ENCODE results near the gene IGFLR1.

Gene IGFLR1

DNA sequence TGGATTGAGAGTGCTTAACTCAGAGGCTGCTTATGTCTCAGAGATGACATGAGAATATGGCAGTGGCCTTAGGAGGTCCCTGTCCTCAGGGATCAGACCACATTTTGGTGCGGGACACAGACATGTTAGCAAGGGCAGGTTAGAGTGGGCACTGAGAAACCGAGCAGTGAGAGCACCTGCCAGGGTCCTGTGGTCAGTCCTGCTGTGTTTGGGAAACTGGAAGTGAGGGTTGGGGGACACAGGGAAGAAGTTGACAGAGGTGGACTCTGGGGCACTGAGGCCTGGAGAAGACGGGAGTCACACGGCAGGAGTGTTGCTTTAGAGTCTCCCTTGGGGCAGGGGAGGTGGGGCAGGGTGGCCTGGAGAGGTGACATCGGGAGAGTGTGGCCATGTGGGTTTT is 7.4 kb downstream of the IGFLR1 start:
- Histone ChIP-seq H3K4me3 (ENCODE audit: low read depth, low read length) (no peak overlapping the region), H3K36me3 (ENCODE audit: control insufficient read depth, insufficient read depth, low read length) (peaks cover 90% of the 10 kb centered on the region), H3K9ac (ENCODE audit: low read depth, low read length) (no peak overlapping the region), H3K27ac (ENCODE audit: low read depth, low read length) (no peak overlapping the region), H3K4me1 (ENCODE audit: control insufficient read depth, insufficient read depth, low read length) (no peaks in the 10 kb centered on the region), H3K9me3 (ENCODE audit: control insufficient read depth, insufficient read depth, low read length) (no peaks in the 10 kb centered on the region), H3K27me3 (ENCODE audit: control insufficient read depth, insufficient read depth, low read length) (no peaks in the 10 kb centered on the region)

DNA sequence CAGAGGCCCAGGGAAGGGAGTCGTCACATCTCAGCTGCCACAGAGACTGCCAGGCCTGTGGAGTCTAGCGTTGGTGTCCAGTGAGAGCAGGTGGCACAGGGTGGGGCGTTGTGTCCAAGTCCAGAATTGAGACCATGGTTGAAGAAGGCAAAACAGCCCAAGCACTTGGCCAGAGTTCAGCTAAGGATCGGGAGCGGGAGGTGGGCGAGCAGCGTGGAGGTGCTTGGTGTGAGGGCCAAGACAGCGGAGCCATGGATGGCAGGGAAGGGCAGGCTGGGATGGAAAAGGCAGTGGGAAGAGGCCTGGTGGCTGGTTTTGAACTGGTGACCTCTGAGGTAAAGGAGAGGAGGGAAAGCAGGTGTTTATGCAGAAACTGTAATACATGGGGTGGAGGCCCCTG is 8.0 kb downstream of the IGFLR1 start:
- Histone ChIP-seq H3K9ac (ENCODE audit: low read depth, low read length) (no peak overlapping the region), H3K4me1 (ENCODE audit: control insufficient read depth, insufficient read depth, low read length) (no peaks in the 10 kb centered on the region), H3K4me3 (ENCODE audit: low read depth, low read length) (no peak overlapping the region), H3K27ac (ENCODE audit: low read depth, low read length) (no peak overlapping the region), H3K27me3 (ENCODE audit: control insufficient read depth, insufficient read depth, low read length) (no peaks in the 10 kb centered on the region), H3K9me3 (ENCODE audit: control insufficient read depth, insufficient read depth, low read length) (no peaks in the 10 kb centered on the region), H3K36me3 (ENCODE audit: control insufficient read depth, insufficient read depth, low read length) (peaks cover 96% of the 10 kb centered on the region)

DNA sequence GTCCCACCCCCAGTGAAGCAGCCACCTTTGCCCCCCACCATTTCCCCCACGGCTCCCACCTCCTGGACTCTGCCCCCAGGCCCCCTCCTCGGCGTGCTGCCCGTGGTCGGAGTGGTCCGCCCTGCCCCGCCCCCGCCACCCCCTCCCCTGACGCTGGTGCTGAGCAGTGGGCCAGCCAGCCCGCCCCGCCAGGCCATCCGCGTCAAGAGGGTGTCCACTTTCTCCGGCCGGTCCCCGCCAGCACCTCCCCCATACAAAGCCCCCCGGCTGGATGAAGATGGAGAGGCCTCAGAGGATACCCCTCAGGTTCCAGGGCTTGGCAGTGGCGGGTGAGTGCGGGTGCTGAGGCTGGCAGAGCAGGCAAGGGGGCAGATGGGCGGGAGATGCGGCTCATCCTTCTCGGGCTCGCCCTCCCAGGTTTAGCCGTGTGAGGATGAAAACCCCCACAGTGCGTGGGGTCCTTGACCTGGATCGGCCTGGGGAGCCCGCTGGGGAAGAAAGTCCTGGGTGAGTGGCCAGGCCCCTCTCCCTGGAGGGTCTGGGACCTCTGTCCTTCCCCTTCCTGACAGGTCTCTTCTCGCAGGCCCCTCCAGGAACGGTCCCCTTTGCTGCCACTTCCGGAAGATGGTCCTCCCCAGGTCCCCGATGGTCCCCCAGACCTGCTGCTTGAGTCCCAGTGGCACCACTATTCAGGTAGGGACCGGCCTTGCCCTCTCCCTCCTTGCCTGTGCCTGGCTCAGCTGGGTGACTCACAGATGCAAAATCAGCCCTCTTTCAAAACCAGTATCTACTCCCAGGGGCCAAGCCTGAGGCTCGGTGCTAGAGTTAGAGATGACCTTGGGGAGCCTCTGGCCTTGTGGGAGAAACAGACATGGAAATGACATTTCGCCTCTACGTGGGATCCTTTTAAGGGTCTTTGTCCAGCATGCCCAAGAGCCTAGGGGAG is 8.8 kb downstream of the IGFLR1 start:
- no peak overlapping the region for H3K27ac ChIP-seq (ENCODE audit: low read depth, low read length)
- peaks cover 96% of the 10 kb centered on the region for H3K36me3 ChIP-seq (ENCODE audit: control insufficient read depth, insufficient read depth, low read length)
- H3K9me3 ChIP-seq (ENCODE audit: control insufficient read depth, insufficient read depth, low read length) = no peaks in the 10 kb centered on the region
- H3K4me1 ChIP-seq (ENCODE audit: control insufficient read depth, insufficient read depth, low read length) = no peaks in the 10 kb centered on the region
- no peak overlapping the region for H3K4me3 ChIP-seq (ENCODE audit: low read depth, low read length)
- H3K27me3 ChIP-seq (ENCODE audit: control insufficient read depth, insufficient read depth, low read length) = no peaks in the 10 kb centered on the region
- no peak overlapping the region for H3K9ac ChIP-seq (ENCODE audit: low read depth, low read length)

DNA sequence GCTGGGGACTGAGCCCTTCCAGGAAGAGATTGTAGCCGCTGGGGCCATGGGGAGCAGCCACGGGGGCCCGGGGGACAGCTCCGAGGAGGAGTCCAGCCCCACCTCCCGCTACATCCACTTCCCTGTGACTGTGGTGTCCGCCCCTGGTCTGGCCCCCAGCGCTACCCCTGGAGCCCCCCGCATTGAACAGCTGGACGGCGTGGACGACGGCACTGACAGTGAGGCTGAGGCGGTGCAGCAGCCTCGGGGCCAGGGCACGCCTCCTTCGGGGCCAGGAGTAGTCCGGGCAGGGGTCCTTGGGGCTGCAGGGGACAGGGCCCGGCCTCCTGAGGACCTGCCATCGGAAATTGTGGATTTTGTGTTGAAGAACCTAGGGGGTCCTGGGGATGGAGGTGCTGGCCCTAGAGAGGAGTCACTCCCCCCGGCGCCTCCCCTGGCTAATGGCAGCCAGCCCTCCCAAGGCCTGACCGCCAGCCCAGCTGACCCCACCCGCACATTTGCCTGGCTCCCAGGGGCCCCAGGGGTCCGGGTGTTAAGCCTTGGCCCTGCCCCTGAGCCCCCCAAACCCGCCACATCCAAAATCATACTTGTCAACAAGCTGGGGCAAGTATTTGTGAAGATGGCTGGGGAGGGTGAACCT is 9.6 kb downstream of the IGFLR1 start:
- Histone ChIP-seq H3K36me3 (ENCODE audit: control insufficient read depth, insufficient read depth, low read length) (peaks cover 96% of the 10 kb centered on the region), H3K4me1 (ENCODE audit: control insufficient read depth, insufficient read depth, low read length) (no peaks in the 10 kb centered on the region), H3K9ac (ENCODE audit: low read depth, low read length) (no peak overlapping the region), H3K27me3 (ENCODE audit: control insufficient read depth, insufficient read depth, low read length) (no peaks in the 10 kb centered on the region), H3K4me3 (ENCODE audit: low read depth, low read length) (no peak overlapping the region), H3K27ac (ENCODE audit: low read depth, low read length) (no peak overlapping the region), H3K9me3 (ENCODE audit: control insufficient read depth, insufficient read depth, low read length) (no peaks in the 10 kb centered on the region)

DNA sequence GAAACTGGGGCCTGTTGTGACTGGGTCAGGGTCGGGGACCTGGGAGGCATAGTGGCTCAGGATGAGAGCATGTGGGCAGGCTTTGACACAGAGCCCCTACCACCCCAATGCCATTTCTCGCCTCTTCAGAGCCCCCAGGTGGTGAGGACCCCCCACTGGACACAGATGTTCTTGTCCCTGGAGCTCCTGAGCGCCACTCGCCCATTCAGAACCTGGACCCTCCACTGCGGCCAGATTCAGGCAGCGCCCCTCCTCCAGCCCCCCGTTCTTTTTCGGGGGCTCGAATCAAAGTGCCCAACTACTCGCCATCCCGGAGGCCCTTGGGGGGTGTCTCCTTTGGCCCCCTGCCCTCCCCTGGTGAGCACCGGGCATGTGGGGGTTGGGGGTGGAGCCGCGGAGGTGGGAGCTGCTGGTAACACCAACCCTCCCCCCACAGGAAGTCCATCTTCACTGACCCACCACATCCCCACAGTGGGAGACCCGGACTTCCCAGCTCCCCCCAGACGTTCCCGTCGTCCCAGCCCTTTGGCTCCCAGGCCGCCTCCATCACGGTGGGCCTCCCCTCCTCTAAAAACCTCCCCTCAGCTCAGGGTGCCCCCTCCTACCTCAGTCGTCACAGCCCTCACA is 10.4 kb downstream of the IGFLR1 start:
- Histone ChIP-seq H3K4me3 (ENCODE audit: low read depth, low read length) (no peak overlapping the region), H3K36me3 (ENCODE audit: control insufficient read depth, insufficient read depth, low read length) (peaks cover 96% of the 10 kb centered on the region), H3K9me3 (ENCODE audit: control insufficient read depth, insufficient read depth, low read length) (no peaks in the 10 kb centered on the region), H3K27me3 (ENCODE audit: control insufficient read depth, insufficient read depth, low read length) (no peaks in the 10 kb centered on the region), H3K4me1 (ENCODE audit: control insufficient read depth, insufficient read depth, low read length) (no peaks in the 10 kb centered on the region), H3K9ac (ENCODE audit: low read depth, low read length) (no peak overlapping the region), H3K27ac (ENCODE audit: low read depth, low read length) (no peak overlapping the region)

DNA sequence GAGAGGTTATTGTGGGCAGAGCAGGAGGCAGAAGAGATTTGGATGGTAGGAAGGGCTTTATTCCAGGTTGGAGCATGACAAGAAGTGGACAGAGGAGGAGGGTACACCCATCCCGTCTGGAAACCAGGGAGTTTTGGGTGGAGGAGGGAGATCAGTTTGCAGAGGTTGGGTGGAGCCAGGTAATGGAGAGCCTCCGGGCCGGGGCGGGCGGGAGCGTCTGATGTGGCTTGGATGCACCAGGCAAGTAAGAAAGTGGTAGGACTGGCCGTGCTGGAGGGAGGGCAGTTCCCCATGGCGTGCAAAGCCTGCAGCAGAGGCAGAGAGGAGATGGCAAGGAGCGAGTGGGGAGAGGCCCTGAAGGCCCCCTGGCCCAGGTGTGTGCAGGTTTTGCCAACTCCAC is 10.9 kb downstream of the IGFLR1 start:
- H3K27ac ChIP-seq (ENCODE audit: low read depth, low read length) = no peak overlapping the region
- no peaks in the 10 kb centered on the region for H3K4me1 ChIP-seq (ENCODE audit: control insufficient read depth, insufficient read depth, low read length)
- H3K27me3 ChIP-seq (ENCODE audit: control insufficient read depth, insufficient read depth, low read length) = no peaks in the 10 kb centered on the region
- H3K4me3 ChIP-seq (ENCODE audit: low read depth, low read length) = no peak overlapping the region
- H3K36me3 ChIP-seq (ENCODE audit: control insufficient read depth, insufficient read depth, low read length) = peaks cover 94% of the 10 kb centered on the region
- H3K9ac ChIP-seq (ENCODE audit: low read depth, low read length) = no peak overlapping the region
- H3K9me3 ChIP-seq (ENCODE audit: control insufficient read depth, insufficient read depth, low read length) = no peaks in the 10 kb centered on the region

DNA sequence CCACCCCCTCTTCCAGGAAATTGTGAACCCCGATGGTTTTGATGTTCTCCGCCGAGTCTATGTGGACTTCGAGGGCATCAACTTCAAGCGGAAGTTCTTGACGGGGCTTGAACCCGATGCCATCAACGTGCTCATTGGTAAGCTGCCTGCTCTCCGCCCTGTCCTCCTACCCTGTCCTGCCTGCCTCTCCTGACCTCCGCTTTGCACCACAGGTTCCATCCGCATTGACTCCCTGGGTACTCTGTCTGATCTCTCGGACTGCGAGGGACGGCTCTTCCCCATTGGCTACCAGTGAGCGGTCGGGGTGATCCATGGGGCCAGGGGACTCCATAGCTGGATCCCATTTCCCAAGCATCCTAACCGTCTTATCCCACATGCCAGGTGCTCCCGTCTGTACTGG is 11.9 kb downstream of the IGFLR1 start:
- Histone ChIP-seq H3K4me1 (ENCODE audit: control insufficient read depth, insufficient read depth, low read length) (no peaks in the 10 kb centered on the region), H3K9me3 (ENCODE audit: control insufficient read depth, insufficient read depth, low read length) (no peaks in the 10 kb centered on the region), H3K27me3 (ENCODE audit: control insufficient read depth, insufficient read depth, low read length) (no peaks in the 10 kb centered on the region), H3K36me3 (ENCODE audit: control insufficient read depth, insufficient read depth, low read length) (peaks cover 95% of the 10 kb centered on the region), H3K9ac (ENCODE audit: low read depth, low read length) (no peak overlapping the region), H3K4me3 (ENCODE audit: low read depth, low read length) (no peak overlapping the region), H3K27ac (ENCODE audit: low read depth, low read length) (no peak overlapping the region)

DNA sequence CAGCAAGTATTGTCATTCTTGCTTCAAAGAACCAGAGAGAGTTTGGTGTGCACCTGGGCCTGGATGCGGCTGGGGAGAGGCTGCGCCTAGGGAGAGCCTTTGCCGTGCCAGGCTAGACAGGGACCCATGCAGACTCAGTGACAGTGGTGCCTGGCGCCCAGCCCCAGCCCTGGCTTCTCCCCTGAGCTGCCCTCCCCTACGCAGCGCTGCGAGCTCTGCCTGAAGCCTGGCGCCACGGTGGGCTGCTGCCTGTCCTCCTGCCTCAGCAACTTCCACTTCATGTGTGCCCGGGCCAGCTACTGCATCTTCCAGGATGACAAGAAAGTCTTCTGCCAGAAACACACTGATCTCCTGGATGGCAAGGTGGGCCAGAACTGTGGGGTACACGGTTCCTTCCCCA is 12.5 kb downstream of the IGFLR1 start:
- no peak overlapping the region for H3K27ac ChIP-seq (ENCODE audit: low read depth, low read length)
- peaks cover 95% of the 10 kb centered on the region for H3K36me3 ChIP-seq (ENCODE audit: control insufficient read depth, insufficient read depth, low read length)

DNA sequence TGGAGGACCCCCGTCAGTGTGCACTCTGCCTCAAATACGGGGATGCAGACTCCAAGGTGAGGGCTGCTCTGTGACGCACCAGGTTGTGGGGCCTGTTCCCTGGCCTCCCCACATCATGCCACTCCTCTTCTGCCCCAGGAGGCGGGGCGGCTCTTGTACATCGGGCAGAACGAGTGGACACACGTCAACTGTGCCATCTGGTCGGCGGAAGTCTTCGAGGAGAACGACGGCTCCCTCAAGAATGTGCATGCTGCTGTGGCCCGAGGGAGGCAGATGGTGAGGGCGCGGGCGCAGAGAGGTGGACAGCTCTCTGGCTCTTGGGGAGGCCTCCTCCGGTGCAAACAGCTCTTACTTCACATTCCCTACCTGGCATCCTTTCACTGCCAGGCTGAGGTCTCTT is 13.2 kb downstream of the IGFLR1 start:
- H3K36me3 ChIP-seq (ENCODE audit: control insufficient read depth, insufficient read depth, low read length) = peaks cover 95% of the 10 kb centered on the region
- no peak overlapping the region for H3K27ac ChIP-seq (ENCODE audit: low read depth, low read length)

More for the DNA sequence above, 12.5 kb downstream of the IGFLR1 start:
- Histone ChIP-seq H3K9ac (ENCODE audit: low read depth, low read length) (no peak overlapping the region), H3K27me3 (ENCODE audit: control insufficient read depth, insufficient read depth, low read length) (no peaks in the 10 kb centered on the region), H3K4me1 (ENCODE audit: control insufficient read depth, insufficient read depth, low read length) (no peaks in the 10 kb centered on the region), H3K4me3 (ENCODE audit: low read depth, low read length) (no peak overlapping the region), H3K9me3 (ENCODE audit: control insufficient read depth, insufficient read depth, low read length) (no peaks in the 10 kb centered on the region)

DNA sequence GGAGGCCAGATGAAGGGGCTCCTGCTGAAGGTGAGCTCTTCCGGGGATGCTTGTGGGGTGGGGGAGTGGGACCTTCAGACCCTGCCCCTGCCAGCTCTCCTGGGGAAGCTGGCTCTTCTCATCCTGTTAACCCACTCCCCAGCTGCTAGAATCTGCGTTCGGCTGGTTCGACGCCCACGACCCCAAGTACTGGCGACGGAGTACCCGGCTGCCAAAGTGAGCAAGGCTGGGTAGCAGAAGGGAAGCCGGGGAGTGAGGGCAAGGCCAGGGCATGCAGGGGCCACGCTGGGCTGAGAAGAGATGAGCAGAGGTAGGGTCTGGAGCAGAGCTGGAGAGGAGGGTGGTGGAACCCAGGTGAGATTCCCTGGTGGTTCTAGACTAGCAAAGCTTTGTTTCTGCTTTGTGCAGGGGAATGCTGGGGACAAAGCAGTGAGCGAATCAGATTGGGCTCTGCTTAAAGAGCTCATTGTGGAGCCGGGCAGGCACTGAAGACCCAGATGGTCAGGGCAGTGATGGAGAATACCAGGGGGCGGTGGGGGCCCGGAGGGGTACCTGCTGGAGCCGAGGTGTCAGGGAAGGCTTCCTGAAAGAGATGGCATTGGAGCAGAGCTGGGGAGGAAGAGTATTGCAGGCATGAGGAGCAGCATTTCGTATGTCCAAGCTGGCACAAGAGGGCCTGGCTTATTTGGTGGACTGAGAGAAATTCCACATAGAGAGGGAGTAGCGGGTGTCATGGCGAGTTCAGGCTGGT is 14.1 kb downstream of the IGFLR1 start:
- Histone ChIP-seq H3K4me1 (ENCODE audit: control insufficient read depth, insufficient read depth, low read length) (no peaks in the 10 kb centered on the region), H3K27me3 (ENCODE audit: control insufficient read depth, insufficient read depth, low read length) (no peaks in the 10 kb centered on the region), H3K27ac (ENCODE audit: low read depth, low read length) (no peak overlapping the region), H3K9me3 (ENCODE audit: control insufficient read depth, insufficient read depth, low read length) (no peaks in the 10 kb centered on the region), H3K36me3 (ENCODE audit: control insufficient read depth, insufficient read depth, low read length) (peaks cover 96% of the 10 kb centered on the region), H3K9ac (ENCODE audit: low read depth, low read length) (no peak overlapping the region), H3K4me3 (ENCODE audit: low read depth, low read length) (no peak overlapping the region)

More for the DNA sequence above, 13.2 kb downstream of the IGFLR1 start:
- Histone ChIP-seq H3K4me1 (ENCODE audit: control insufficient read depth, insufficient read depth, low read length) (no peaks in the 10 kb centered on the region), H3K9me3 (ENCODE audit: control insufficient read depth, insufficient read depth, low read length) (no peaks in the 10 kb centered on the region), H3K4me3 (ENCODE audit: low read depth, low read length) (no peak overlapping the region), H3K27me3 (ENCODE audit: control insufficient read depth, insufficient read depth, low read length) (no peaks in the 10 kb centered on the region), H3K9ac (ENCODE audit: low read depth, low read length) (no peak overlapping the region)

All from HUES48 (cell line).